Measurements from ENCODE around the gene SSPN.

- TF ChIP-seq ZNF274 (IDR thresholded peaks at IDR 0.05; ENCODE audit: low read depth, low read length) (no peak), SUZ12 (IDR thresholded peaks at IDR 0.05; ENCODE audit: extremely low read depth, insufficient read depth, insufficient read length) (no peak), YY1 (IDR thresholded peaks at IDR 0.05; ENCODE audit: insufficient read depth, insufficient read length) (no peak)
Measured at GRCh38 chr12:26238341-26239121, 43.2 kb downstream of the SSPN start.
